K562 (cell line): ENCODE data around the gene MADD.

ENCODE experiments used
- CHD2 ChIP-seq: IDR thresholded peaks from 2 replicates; pipeline ENCODE4 v1.6.1; 2011; ENCODE audit warnings: low read depth, low read length
- TCF7 ChIP-seq: sonication (generic); IDR thresholded peaks from 2 replicates; pipeline ENCODE4 v1.6.1; 2016; ENCODE audit warnings: antibody characterized with exemption, borderline replicate concordance

DNA sequence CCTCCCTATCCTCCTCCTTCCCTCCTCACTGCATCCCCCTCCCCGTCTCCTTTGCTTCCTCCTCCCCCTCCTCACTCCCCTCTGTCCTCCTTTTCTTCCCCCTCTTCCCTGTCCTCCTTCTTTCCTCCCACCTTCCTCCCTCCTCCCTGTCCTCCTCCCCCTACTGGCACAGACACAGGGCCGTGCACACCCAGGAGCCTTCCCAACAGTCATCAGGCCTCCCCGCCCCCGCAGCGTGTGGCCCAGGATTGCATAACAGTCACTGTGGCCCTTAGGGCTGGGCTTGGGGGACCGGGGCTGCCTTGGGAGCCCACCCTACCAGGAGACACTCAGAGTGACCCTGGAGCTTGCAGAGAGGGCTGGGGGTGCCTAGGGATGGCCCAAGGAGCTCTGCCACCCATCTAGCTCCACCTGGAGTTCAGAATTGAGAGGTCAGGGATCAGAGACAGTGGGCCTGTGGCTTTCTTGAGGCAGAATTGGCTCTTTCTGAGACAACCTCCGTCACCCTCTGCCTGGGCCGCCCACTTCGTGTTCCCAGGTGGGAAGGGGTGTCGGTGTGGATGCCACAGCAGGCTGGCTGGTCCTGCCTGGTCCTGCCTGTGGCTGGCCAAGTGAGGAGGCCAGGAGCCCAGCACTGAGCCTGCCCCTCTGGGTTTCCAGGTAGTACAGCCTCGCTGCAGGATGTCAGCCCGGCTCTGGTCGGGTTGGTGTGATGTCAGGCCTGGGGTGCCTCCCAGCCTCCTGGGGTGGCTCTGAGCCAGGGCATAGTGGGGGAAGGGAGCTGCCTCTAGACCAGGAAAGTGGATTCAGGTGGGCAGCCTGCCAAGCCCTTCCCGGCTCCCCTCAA, 106.8 kb downstream of the MADD start:
- no peak for TF ChIP-seq CHD2
- no peak for TF ChIP-seq TCF7
